Large intestine (tissue), 3 donors: Measurements from ENCODE around the gene SOX2. TPM values are rescaled to one million over a fixed set of nuclear protein-coding genes. Genes with fewer than 3 reads are reported as not detected.

Source experiments
- DNase-seq, 2 donors: peaks; one replicate each; pipeline versions ENCODE4 v3.0.0 to v3.0.0-alpha.2; 2013
- H3K27ac ChIP-seq: one replicate; pipeline ENCODE4 v1.5.1; 2013; ENCODE audit warnings: low read length
- H3K27me3 ChIP-seq: 2 replicates; pipeline ENCODE4 v1.6.1; 2013; ENCODE audit warnings: low read length; ENCODE audit not compliant: control insufficient read depth, insufficient read depth
- H3K36me3 ChIP-seq: 2 replicates; pipeline ENCODE4 v1.6.1; 2013; ENCODE audit warnings: low read length; ENCODE audit not compliant: control insufficient read depth, insufficient read depth
- H3K4me1 ChIP-seq: one replicate; pipeline ENCODE4 v1.6.1; 2013; ENCODE audit warnings: low read length; ENCODE audit not compliant: control insufficient read depth, insufficient read depth
- H3K4me3 ChIP-seq: one replicate; pipeline ENCODE4 v1.5.1; 2013; ENCODE audit warnings: low read length
- H3K9me3 ChIP-seq: one replicate; pipeline ENCODE4 v1.6.1; 2013; ENCODE audit warnings: mild to moderate bottlenecking, low read depth, low read length, moderate library complexity; ENCODE audit not compliant: control insufficient read depth
- WGBS: methylation state at CpG from one replicate; pipeline ENCODE4 v1.1.5; 2013; ENCODE audit warnings: low lambda C conversion rate; ENCODE audit not compliant: insufficient coverage; 5-methylcytosine and 5-hydroxymethylcytosine counted together
- polyA plus RNA-seq: library from polyadenylated mRNA; unstranded; fragments of 120-200 nt; gene quantifications from one replicate; pipeline ENCODE4 v1.2.1, GENCODE V29; 2013

SOX2 gene
- polyA plus RNA-seq, 1 donor: 1.8 TPM

DNA sequence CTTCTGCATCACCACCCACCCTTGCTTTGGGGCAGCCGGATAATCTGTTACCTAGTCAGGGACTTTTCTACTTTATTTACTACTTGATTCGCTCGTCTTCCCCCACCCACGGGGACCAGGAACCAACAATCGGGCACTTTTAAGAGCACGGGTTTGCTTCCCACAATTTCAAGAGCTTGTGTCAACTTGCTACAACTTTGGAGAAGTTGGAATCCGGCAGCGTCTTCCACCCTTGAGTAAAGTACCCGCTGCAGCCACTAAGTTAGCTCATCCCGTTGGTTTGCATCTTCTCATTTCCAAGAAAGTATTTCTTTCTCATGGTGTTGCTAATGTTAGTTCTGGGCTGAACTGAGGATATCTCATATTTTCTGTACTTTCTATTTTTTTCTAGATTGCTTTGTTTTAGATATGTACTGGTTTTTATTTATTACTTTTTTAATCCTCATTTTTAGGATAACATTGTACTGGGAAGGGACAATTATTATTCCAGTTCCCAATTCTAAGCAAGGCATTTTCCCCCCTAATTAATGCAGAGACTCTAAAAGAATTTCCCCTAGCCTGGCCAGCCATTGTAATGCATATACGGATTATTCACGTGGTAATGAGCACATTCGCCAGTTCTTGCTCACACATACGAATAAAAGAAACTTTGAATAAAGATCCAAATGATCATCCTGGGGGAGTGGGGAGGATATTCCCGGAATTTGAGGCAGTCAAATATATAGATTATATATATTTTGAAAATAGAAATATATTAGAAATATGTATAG, 4.0 kb downstream of the SOX2 start:
- no peaks in the 10 kb centered on the region for H3K36me3 ChIP-seq
- peaks cover 14% of the 10 kb centered on the region for H3K9me3 ChIP-seq
- WGBS: no CpG with 5 or more reads among the region's 15 CpGs
- no peak overlapping the region for H3K27ac ChIP-seq
- peaks cover 16% of the 10 kb centered on the region for H3K4me1 ChIP-seq
- H3K27me3 ChIP-seq: peaks cover 97% of the 10 kb centered on the region
- no peak for DNase-seq
- H3K4me3 ChIP-seq: no peak overlapping the region

DNA sequence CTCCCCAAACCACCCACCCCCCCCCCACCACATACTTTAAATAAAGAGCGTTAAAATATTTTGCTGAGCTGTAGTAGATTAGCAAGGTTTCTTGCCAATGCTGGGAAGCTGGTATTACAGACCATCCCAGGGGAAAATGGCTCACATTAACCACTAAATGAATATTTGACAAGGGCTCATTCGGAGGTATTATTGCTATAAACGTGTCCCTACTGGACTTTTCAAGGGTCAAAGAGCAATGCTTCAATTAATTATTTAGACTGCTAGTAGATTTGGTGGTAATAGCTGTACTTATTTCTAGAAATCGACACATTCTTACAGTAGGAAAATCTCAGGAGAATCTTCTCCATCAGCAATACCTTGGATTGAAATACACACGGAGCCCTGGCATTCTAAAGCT, 5.2 kb downstream of the SOX2 start:
- Histone ChIP-seq H3K4me1 (peaks cover 9% of the 10 kb centered on the region), H3K27me3 (peaks cover 97% of the 10 kb centered on the region), H3K4me3 (no peak overlapping the region), H3K36me3 (no peaks in the 10 kb centered on the region), H3K9me3 (peaks cover 11% of the 10 kb centered on the region), H3K27ac (no peak overlapping the region)
- WGBS: 0% methylated on average over 1 of the region's 5 CpGs
- no peak for DNase-seq

DNA sequence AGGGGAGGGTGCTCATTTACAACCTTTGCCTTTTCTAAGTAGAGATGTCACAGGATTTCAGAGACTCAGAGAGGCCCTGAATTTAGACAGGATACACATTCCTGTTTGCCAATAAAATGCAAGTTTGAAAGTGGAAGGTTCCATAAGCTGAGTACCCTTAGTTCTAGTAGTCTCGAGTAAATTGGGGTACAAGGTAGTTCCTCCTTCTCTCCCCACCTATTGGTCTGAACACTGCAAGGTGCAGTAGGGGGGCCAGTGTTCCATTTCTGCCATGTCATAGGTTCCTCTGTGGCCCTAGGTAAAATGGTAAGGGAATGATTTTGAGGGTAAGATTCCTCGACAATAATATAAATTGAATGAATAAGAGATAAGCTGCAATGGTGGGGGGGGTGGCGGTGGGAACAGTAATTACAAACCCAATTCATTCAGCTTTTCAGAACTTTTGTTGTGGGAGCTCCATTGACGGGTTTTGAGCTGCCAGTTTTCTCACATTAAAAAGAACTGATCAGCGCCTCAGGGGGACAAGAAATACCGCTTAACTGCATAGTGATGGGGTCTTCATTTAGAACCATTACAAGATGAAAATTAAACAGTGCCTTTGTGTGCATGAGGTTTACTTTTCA, 5.9 kb downstream of the SOX2 start:
- no peak for DNase-seq
- Histone ChIP-seq H3K36me3 (no peaks in the 10 kb centered on the region), H3K4me3 (no peak overlapping the region), H3K9me3 (peaks cover 8% of the 10 kb centered on the region), H3K27me3 (peaks cover 99% of the 10 kb centered on the region), H3K4me1 (peaks cover 9% of the 10 kb centered on the region), H3K27ac (no peak overlapping the region)
- WGBS: 60% methylated on average over 1 of the region's 6 CpGs

DNA sequence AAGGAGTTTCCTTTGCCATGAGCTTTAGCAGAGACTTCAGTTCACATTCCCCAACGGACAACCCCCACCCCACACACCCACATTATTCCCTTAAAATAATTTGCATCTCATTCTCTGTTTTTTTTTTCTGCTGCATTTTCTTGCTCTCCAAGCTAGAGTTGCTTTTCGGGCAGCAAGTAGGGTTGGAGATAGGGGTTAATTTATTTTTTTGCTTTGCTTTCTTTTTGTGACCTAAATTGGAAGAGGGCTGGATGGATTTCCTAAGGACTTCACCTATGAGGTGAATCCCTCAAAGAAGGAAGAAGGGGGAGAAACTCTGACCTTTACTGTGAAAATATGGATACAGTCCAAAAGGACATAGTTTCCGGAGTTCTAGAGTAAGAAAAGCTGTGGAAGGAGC, 6.6 kb downstream of the SOX2 start:
- no peak overlapping the region for H3K27ac ChIP-seq
- peaks cover 3% of the 10 kb centered on the region for H3K4me1 ChIP-seq
- peaks cover 99% of the 10 kb centered on the region for H3K27me3 ChIP-seq
- no peak for DNase-seq
- peaks cover 3% of the 10 kb centered on the region for H3K9me3 ChIP-seq
- no CpG with 5 or more reads among the region's 3 CpGs for WGBS
- H3K4me3 ChIP-seq: no peak overlapping the region
- no peaks in the 10 kb centered on the region for H3K36me3 ChIP-seq

DNA sequence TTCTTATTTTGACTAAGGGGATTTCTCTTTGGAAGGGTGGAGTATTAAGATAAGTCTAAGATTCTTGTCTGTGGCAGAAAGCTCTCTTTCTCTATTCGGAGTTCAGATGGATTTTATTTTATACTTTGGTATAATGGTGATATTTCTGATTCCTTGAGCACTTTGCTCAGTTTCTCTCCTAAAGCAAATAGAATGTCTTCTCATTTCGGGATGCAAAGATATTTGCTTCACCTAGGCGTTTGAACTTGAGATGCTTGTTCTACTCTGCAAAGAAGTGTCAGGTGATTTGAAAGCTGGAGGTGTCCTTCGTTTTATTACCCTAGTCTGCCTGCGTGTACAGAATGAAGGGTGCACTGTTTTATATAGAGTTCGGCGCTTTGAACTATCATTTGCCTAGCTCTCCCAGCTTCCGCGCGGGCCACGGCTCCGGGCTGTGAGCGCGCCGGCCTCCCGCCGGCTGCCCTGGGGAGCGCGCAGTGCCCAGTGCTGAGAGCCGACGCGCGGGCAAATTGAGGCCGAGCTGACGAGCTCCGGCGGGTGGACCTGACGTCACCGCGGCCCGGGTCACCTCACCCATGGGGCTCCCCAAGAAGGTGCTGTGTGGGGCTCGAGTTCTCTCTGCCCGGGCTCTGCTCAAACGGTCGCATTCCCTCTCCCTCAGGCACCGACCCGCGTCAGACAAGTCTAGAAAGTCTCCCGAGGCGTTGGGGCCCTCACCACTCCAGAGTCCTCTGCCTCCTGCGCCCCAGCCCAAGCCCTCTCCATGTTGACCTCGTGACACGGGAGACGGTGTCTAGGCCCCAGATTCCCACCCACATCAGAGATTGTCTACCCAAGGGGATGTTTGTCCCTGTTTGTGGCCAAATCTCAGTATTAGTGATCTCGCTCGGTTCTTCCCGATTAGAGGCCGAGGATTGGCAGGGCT, 7.5 kb downstream of the SOX2 start:
- Histone ChIP-seq H3K4me1 (peaks cover 3% of the 10 kb centered on the region), H3K36me3 (no peaks in the 10 kb centered on the region), H3K27me3 (peaks cover 99% of the 10 kb centered on the region), H3K9me3 (peaks cover 6% of the 10 kb centered on the region), H3K27ac (no peak overlapping the region), H3K4me3 (no peak overlapping the region)
- 27% methylated on average over 2 of the region's 48 CpGs for WGBS
- DNase-seq: no peak

DNA sequence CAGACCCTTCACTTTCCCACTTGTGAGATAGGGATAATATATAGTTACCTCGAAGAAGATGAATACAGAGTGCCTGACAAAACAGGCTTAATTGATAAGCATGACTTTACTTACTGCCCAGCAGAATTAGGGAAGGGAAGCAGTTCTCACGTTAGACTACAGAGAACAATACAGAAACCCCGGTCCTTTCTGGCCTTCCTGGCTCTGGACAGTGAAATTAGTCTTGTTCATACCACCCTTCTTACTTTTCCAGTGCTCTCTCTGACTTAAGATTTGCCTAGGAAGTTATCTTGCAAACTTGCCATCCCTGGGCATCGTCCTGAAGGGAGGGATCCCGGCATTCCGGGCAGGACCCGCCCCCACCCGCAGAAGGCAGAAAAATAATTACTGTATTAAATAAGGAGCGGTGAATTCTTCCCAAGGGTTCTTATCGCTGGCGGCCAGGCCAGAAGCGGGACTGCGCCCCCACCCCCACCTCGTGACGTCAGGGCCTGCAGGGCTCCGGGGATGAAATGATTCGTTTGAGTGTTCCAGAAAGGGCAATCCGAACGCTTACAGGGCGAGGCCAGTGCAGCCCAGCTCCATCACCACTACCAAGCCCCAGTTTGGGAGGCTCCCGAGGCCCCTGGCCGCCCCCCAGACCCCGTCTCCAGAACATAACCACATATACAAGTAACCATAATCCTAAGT, 8.4 kb downstream of the SOX2 start:
- Histone ChIP-seq H3K36me3 (no peaks in the 10 kb centered on the region), H3K27ac (no peak overlapping the region), H3K27me3 (peaks cover 99% of the 10 kb centered on the region), H3K4me3 (no peak overlapping the region), H3K4me1 (peaks cover 3% of the 10 kb centered on the region), H3K9me3 (peaks cover 6% of the 10 kb centered on the region)
- WGBS: no CpG with 5 or more reads among the region's 23 CpGs
- DNase-seq: no peak

DNA sequence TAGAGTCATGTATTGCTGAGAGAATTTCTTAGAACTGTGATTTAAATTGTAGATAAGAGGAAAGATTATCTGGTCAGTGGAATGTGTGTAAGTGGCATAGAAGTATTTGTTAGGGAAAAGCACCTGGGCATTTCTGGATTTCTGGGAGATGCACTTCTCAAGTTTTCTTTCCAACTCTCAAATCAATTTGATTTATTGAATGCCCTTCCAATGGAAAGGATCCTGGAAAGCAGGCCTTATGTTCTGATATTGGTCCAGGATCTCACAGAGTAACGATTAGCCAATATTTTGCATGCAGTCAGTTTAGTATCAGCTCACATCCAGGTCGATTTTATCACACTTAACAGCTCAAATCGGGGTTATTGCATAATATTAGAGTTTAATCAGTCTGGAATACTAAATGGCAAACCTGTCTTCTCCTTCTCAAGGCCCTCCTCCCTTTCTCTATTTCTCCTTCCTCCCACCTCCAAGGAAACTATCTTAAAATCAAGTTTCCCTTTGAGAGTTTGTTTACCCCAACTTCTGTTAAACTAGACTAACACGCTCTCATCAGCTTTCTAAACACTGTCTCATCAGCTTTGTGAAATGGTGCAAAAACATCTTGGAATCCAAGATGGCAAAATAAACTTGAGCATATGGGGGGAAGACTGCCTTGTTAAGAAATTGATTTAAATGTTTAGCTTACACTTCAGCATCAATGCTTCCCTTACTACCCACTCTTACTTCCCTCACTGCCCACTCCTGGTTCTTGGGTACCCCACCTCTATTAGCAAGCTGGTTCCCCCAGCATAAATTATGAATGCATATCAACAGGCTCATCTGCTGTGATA, 9.5 kb downstream of the SOX2 start:
- H3K27ac ChIP-seq: no peak overlapping the region
- DNase-seq: no peak
- WGBS: 53% methylated on average over 2 of the region's 4 CpGs
- H3K9me3 ChIP-seq: peaks cover 9% of the 10 kb centered on the region
- no peaks in the 10 kb centered on the region for H3K36me3 ChIP-seq
- H3K4me3 ChIP-seq: no peak overlapping the region
- H3K4me1 ChIP-seq: peaks cover 3% of the 10 kb centered on the region
- peaks cover 99% of the 10 kb centered on the region for H3K27me3 ChIP-seq

DNA sequence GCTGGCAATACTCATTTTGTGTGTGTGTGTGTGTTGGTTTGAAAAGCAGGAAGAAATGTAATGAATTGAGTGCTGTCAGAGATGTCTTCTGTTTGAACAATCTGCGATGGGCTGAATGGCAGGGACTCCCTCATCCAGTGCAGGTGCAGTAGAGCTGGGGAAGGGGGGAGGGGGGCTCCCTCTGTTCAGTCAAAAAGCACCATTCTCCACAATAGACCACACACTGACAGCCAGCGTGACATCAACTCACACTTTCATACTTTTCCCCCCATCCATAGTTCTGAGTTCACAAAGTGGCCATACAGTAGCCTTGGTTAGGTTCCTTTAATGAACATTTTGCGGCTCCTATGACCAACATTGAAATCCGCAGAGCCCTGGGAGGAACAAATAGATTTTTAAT, 10.4 kb downstream of the SOX2 start:
- H3K27ac ChIP-seq: no peak overlapping the region
- H3K9me3 ChIP-seq: peaks cover 12% of the 10 kb centered on the region
- H3K27me3 ChIP-seq: peaks cover 100% of the 10 kb centered on the region
- no CpG with 5 or more reads among the region's 4 CpGs for WGBS
- H3K4me1 ChIP-seq: peaks cover 3% of the 10 kb centered on the region
- no peak overlapping the region for H3K4me3 ChIP-seq
- no peak for DNase-seq
- no peaks in the 10 kb centered on the region for H3K36me3 ChIP-seq

DNA sequence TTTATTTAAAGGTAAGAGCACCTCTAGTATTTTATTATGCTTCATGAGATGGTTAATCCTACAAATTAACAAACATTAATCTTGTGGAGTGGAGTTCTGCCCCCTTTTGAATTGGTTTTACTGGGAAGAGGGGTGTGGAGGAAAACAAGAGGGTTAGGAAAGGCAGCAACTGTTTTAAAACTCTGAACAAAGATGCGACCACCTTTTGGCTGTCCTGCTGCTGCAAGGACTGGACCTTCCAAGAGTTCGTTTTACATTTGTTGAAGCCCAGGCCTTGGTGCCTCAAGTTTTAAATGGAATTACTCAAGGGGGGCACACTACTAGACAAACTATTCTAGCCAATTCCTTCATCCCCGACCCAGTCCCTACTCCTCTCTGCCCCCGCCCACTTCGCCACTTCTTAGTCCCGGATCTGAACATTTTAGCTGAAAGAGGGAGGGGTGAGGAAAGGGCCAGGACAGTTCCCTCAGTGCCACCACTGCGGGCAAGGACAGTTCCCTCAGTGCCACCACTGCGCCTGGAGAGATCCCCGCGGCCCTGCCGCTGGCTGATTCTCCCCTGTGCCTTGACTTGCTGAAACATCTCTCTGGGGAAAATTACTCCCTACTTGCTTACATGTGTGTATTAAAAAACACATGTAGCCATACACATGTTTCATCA, 11.2 kb downstream of the SOX2 start:
- Histone ChIP-seq H3K36me3 (no peaks in the 10 kb centered on the region), H3K27ac (no peak overlapping the region), H3K27me3 (peaks cover 100% of the 10 kb centered on the region), H3K4me3 (no peak overlapping the region), H3K4me1 (peaks cover 7% of the 10 kb centered on the region), H3K9me3 (peaks cover 12% of the 10 kb centered on the region)
- WGBS: 0% methylated on average over 1 of the region's 11 CpGs
- no peak for DNase-seq
